ENCODE data around the gene RBMS1. TPM values are rescaled to one million over a fixed set of nuclear protein-coding genes. Genes with fewer than 3 reads are reported as not detected.

The RBMS1 gene
- total RNA-seq, 1 donor from 2014 or later: 54.7 TPM

DNA sequence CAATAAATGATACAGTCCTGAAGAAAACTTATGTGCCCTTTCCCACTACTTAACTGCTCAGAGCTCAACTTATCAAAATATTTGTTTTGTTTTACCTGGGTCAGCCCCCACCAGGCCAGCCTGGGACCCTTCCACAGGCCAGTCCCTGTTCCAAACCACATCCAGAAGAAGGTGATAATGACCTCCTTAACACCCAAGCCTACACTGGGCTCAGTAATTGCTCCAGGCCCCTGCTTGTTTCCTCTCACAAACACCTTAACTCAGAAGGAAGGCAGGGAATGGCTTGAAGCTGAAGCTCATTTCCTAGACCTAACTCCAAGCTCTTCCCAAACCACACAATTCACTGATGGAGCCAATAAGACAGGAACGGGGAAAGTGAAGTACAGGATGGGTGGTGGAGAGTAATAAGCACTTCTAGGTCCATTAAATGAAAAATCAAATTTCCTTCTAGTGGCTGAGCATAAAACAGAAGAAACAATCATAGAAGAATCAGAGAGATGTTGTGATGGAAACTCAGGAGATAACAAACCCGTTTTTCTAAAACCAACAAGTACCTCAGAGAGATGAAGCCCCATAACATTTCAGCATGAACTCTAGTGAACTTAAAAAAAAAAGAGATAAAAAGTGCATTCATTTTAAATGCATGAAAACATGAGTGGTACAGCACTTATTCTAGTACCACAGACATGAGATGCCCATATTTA lies 160.1 kb downstream of the RBMS1 start:
- DNase-seq (ENCODE audit: low read depth): no peak
- no peak overlapping the region for H3K4me3 ChIP-seq (ENCODE audit: low read depth, low read length)
- TF ChIP-seq, protein P1, sequence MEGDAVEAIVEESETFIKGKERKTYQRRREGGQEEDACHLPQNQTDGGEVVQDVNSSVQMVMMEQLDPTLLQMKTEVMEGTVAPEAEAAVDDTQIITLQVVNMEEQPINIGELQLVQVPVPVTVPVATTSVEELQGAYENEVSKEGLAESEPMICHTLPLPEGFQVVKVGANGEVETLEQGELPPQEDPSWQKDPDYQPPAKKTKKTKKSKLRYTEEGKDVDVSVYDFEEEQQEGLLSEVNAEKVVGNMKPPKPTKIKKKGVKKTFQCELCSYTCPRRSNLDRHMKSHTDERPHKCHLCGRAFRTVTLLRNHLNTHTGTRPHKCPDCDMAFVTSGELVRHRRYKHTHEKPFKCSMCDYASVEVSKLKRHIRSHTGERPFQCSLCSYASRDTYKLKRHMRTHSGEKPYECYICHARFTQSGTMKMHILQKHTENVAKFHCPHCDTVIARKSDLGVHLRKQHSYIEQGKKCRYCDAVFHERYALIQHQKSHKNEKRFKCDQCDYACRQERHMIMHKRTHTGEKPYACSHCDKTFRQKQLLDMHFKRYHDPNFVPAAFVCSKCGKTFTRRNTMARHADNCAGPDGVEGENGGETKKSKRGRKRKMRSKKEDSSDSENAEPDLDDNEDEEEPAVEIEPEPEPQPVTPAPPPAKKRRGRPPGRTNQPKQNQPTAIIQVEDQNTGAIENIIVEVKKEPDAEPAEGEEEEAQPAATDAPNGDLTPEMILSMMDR (conservative IDR thresholded peaks at IDR 0.05; ENCODE audit: low read depth, low read length): no peak

DNA sequence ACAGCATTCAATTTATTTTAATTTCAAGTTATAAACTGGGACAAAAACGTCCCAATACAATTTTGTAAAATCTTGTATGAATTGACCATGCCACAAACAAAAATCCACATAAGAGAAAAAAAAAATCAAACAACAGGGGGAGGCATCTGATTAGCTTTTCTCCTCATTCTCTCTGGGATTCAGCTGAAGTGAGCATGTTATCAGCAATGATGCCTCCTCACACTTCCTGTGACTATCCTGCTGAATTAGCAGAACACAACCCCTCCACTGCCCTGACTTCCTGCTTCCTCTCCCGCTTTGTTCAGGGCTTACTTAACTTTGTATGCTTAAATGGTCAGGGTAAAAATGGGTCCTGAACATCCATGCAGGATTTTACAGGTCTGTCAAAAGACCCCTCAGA lies 161.3 kb downstream of the RBMS1 start:
- DNase-seq (ENCODE audit: low read depth): no peak
- TF ChIP-seq, protein P1 (conservative IDR thresholded peaks at IDR 0.05; ENCODE audit: low read depth, low read length): no peak
- no peak overlapping the region for H3K4me3 ChIP-seq (ENCODE audit: low read depth, low read length)

DNA sequence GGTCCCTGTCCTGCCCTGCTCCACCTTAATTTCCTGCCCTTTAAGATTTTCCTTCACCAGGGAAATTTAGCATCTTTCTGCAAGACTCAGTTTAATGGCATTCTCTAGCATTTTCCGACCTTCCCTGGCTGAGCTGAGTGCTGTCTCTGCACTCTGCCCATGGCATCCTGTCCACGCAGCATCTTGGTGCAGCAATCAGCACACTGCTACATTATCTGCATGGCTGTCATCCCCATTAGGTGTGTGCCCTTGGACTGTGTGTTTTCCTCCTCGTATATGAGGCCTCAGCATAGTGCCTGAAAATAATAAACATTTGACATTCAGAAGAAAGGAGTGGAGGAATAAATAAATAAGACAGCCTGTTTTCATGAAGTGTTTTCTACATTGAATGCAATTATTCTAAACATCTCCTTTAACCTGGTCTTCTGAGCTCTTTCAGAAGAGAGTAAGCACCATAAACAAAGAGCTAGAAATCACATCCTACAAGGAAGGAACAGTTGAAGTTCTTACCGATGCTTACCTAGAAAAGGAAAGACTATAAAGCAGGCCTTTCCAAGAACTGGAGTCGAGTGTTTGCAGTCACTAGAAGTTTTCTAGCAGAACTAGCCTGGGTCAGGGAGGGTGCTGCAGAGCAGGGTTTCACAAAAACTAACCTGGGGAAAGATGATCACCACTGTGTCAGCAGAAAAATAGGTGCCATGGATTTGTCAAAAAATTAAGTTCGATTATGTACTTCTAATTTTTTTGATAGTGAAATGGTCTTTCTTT lies 162.2 kb downstream of the RBMS1 start:
- no peak overlapping the region for H3K4me3 ChIP-seq (ENCODE audit: low read depth, low read length)
- DNase-seq (ENCODE audit: low read depth): no peak
- TF ChIP-seq, protein P1 (conservative IDR thresholded peaks at IDR 0.05; ENCODE audit: low read depth, low read length): no peak

DNA sequence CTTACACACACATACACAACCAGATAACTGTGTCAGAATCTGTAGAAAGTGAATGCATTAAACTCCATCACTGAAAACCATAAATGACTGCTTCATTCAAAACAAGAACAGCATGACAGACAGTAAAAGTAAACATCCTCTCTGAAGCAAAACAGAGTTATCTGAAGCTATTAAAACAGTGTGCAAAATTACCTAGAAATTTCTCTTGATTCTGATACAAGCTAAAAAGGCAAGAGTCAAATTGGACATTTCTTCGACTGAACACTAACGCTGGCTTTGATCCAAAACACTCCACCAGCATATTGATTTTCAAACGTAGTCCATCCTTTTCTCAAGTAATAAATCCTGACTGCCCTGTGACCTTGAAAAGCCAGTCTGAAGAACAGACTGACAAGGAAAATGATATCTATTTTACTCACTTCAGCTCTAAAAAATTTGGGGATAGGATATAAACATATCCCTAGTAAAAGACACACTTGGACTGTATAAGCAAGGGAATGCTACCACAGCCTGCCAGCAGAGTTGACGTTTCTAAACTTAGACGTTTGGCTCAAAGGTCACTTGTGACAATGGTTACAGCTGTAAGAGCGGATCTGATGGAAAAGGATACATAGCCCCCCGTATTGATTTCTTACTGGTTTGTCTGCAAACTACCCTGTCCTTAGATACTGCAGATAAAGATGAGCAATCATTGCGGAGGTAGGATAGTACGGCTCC lies 164.6 kb downstream of the RBMS1 start:
- TF ChIP-seq, protein P1 (conservative IDR thresholded peaks at IDR 0.05; ENCODE audit: low read depth, low read length): no peak
- H3K4me3 ChIP-seq (ENCODE audit: low read depth, low read length): no peak overlapping the region
- DNase-seq (ENCODE audit: low read depth): no peak

DNA sequence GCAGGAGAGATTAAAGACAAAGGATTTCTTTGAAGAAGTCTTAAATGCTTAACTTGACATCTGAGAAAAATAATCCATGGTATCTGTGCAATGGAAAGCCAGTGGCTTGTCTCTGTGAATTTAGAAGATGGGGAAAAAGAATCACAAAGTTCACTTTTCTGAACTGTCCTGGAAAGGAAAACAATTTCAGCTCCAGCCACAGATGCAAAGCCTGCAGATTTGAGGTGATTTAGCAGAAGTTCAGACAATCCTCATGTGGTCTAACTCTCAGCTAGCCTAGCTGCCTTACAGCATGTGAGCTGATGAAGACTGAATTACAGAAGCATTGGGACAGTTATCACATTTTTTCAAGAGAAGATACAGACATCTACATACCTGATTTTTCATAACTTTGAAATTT lies 166.8 kb downstream of the RBMS1 start:
- TF ChIP-seq, protein P1 (conservative IDR thresholded peaks at IDR 0.05; ENCODE audit: low read depth, low read length): no peak
- no peak overlapping the region for H3K4me3 ChIP-seq (ENCODE audit: low read depth, low read length)
- DNase-seq (ENCODE audit: low read depth): no peak

DNA sequence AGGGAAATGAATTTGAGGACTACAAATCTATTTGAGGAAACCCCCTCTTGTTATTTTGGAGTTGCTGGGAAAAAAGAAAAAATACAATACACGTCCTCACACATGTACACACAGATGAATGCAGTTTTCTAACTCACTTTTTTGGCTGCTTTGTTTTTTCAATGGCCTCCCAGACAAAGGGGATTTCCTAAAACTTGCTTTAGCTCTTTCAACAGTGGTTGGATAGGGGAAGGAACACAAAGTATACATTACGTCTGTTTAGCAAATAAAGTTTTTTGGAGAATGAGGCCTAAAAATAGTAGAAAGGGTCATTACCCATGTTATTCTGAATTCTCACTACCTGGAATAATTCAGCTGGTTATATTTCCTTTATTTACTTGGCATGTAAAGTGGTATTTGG lies 168.2 kb downstream of the RBMS1 start:
- no peak for DNase-seq (ENCODE audit: low read depth)
- H3K4me3 ChIP-seq (ENCODE audit: low read depth, low read length): no peak overlapping the region
- TF ChIP-seq, protein P1 (conservative IDR thresholded peaks at IDR 0.05; ENCODE audit: low read depth, low read length): no peak

All from epithelial cell of proximal tubule (primary cell).